ENCODE results near the gene STAU1. TPM values are rescaled to one million over a fixed set of nuclear protein-coding genes. Genes with fewer than 3 reads are reported as not detected.

STAU1 gene
- polyA plus RNA-seq, 1 of the 3 experiments (the other 2 are of a cell fraction), result 48.2 TPM

GRCh38 chr20:49183444-49183843, 4.7 kb downstream of the STAU1 start:
- no peaks in the 10 kb centered on the region for H3K9me2 ChIP-seq
- H3K27me3 ChIP-seq (ENCODE audit: insufficient read depth), result no peaks in the 10 kb centered on the region
- ChIA-PET POLR2A (no interaction called here), CTCF (interaction anchor here (1.6 to 4.0 kb wide), 2 partner anchors 33 to 34 kb away, joined by 5 to 17 read pairs; no protein-coding TSS in a partner anchor)
- 99% methylated on average over 3 of the region's 3 CpGs for WGBS (ENCODE audit: low lambda C conversion rate)
- H3K36me3 ChIP-seq (replicated peaks in 1 of 2; ENCODE audit: control insufficient read depth in 1 of 2, insufficient read depth in 2 of 2, low read length in 1 of 2), result peaks cover 3 to 14% of the 10 kb centered on the region in 2 experiments
- no peak for TF ChIP-seq MEF2A (IDR thresholded peaks at IDR 0.05; ENCODE audit: borderline replicate concordance, low read depth)
- TF ChIP-seq USF1 (IDR thresholded peaks at IDR 0.05; ENCODE audit: borderline replicate concordance, low read depth), result no peak
- TF ChIP-seq TEAD4 (IDR thresholded peaks at IDR 0.05; ENCODE audit: borderline replicate concordance, insufficient read depth), result no peak
- no peak for TF ChIP-seq NRF1 (IDR thresholded peaks at IDR 0.05; ENCODE audit: low read depth, low read length)
- TF ChIP-seq EP300 (IDR thresholded peaks at IDR 0.05; ENCODE audit: borderline replicate concordance in 1 of 2, low read depth in 1 of 2, low read length in 1 of 2), result no peak
- no peak for TF ChIP-seq POLR2AphosphoS5 (IDR thresholded peaks at IDR 0.05; ENCODE audit: low read depth, low read length)
- no peak for TF ChIP-seq CTCF (IDR thresholded peaks at IDR 0.05)
- TF ChIP-seq GATA2 (CRISPR knock-in tag; IDR thresholded peaks at IDR 0.05), result no peak
- TF ChIP-seq FOXJ3 (CRISPR knock-in tag; IDR thresholded peaks at IDR 0.05), result no peak
- no peak overlapping the region for H3K4me3 ChIP-seq (ENCODE audit: low read depth in 2 of 2, low read length in 1 of 2)
- DNase-seq, result no peak
- no peak overlapping the region for H3K9ac ChIP-seq
- peaks cover 85% of the 10 kb centered on the region for H4K20me1 ChIP-seq (ENCODE audit: insufficient read depth)
- H3K4me1 ChIP-seq (ENCODE audit: control insufficient read depth in 1 of 2, insufficient read depth in 2 of 2, low read depth in 1 of 2, low read length in 1 of 2), result peaks cover 2 to 7% of the 10 kb centered on the region in 2 experiments; a peak in 3 of 4 replicates
- peaks cover 5% of the 10 kb centered on the region for H3F3A ChIP-seq (replicated peaks; ENCODE audit: insufficient read depth)
- no peak overlapping the region for H3K4me2 ChIP-seq
- H2AFZ ChIP-seq (ENCODE audit: low read depth), result no peak overlapping the region
- peaks cover 96% of the 10 kb centered on the region for H3K79me2 ChIP-seq (ENCODE audit: insufficient read depth)
- no peak overlapping the region for H3K27ac ChIP-seq (ENCODE audit: low read depth in 2 of 2, low read length in 1 of 2)
- H3K9me3 ChIP-seq, result no peaks in the 10 kb centered on the region

- no peaks in the 10 kb centered on the region for H3F3A ChIP-seq (replicated peaks; ENCODE audit: insufficient read depth)
- no peaks in the 10 kb centered on the region for H3K9me3 ChIP-seq
- H3K4me1 ChIP-seq (ENCODE audit: control insufficient read depth in 1 of 2, insufficient read depth in 2 of 2, low read depth in 1 of 2, low read length in 1 of 2), result peaks cover 2 to 7% of the 10 kb centered on the region in 2 experiments; a peak in 3 of 4 replicates
- peaks cover 3 to 24% of the 10 kb centered on the region in 2 experiments for H3K36me3 ChIP-seq (replicated peaks in 1 of 2; ENCODE audit: control insufficient read depth in 1 of 2, insufficient read depth in 2 of 2, low read length in 1 of 2)
- no peak overlapping the region for H3K4me3 ChIP-seq (ENCODE audit: low read depth in 2 of 2, low read length in 1 of 2)
- no peak overlapping the region for H3K4me2 ChIP-seq
- ChIA-PET POLR2A (no interaction called here), CTCF (interaction anchor here (1.2 to 4.0 kb wide), 3 partner anchors 14 to 47 kb away, joined by 3 to 21 read pairs (median 17); no protein-coding TSS in a partner anchor)
- 94% methylated on average over 8 of the region's 8 CpGs for WGBS (ENCODE audit: low lambda C conversion rate)
- H3K27ac ChIP-seq (ENCODE audit: low read depth in 2 of 2, low read length in 1 of 2), result no peak overlapping the region
- no peaks in the 10 kb centered on the region for H3K27me3 ChIP-seq (ENCODE audit: insufficient read depth)
- H3K9me2 ChIP-seq, result no peaks in the 10 kb centered on the region
- DNase-seq, result no peak
- H3K9ac ChIP-seq, result no peak overlapping the region
- H3K79me2 ChIP-seq (ENCODE audit: insufficient read depth), result peaks cover 100% of the 10 kb centered on the region
- no peak overlapping the region for H2AFZ ChIP-seq (ENCODE audit: low read depth)
- peaks cover 85% of the 10 kb centered on the region for H4K20me1 ChIP-seq (ENCODE audit: insufficient read depth)
- no peak for TF ChIP-seq ELF1 (IDR thresholded peaks at IDR 0.05)
- TF ChIP-seq USF1 (IDR thresholded peaks at IDR 0.05; ENCODE audit: borderline replicate concordance, low read depth), result no peak
- no peak for TF ChIP-seq CTCF (IDR thresholded peaks at IDR 0.05)
- no peak for TF ChIP-seq EZH2phosphoT487 (IDR thresholded peaks at IDR 0.05; ENCODE audit: borderline replicate concordance, low read depth)
- TF ChIP-seq MEF2A (IDR thresholded peaks at IDR 0.05; ENCODE audit: borderline replicate concordance, low read depth), result no peak
- no peak for TF ChIP-seq POLR2AphosphoS5 (IDR thresholded peaks at IDR 0.05; ENCODE audit: low read depth, low read length)
- no peak for TF ChIP-seq ZBTB33 (IDR thresholded peaks at IDR 0.05; ENCODE audit: borderline replicate concordance, low read depth)
- no peak for TF ChIP-seq EP300 (IDR thresholded peaks at IDR 0.05; ENCODE audit: borderline replicate concordance in 1 of 2, low read depth in 1 of 2, low read length in 1 of 2)
- TF ChIP-seq RAD21 (IDR thresholded peaks at IDR 0.05; ENCODE audit: low read length), result no peak
- no peak for TF ChIP-seq USF2 (IDR thresholded peaks at IDR 0.05; ENCODE audit: borderline replicate concordance, low read depth, low read length)
- no peak for TF ChIP-seq SIN3A (IDR thresholded peaks at IDR 0.05; ENCODE audit: borderline replicate concordance, low read depth, low read length)
- TF ChIP-seq TCF12 (IDR thresholded peaks at IDR 0.05), result no peak
Measured at GRCh38 chr20:49181265-49181877, 6.8 kb downstream of the STAU1 start.
